Activated CD4-positive, alpha-beta T cell treated with anti-CD3 and anti-CD28 coated beads for 1 hour (primary cell): ENCODE data around the gene ADAMTS5.

Source experiments
- DNase-seq: peaks from one replicate; pipeline ENCODE4 v3.0.0-alpha.2; 2020

Gene ADAMTS5

GRCh38 chr21:26883768-26884167, 83.1 kb downstream of the ADAMTS5 start:
- DNase-seq = no peak

- no peak for DNase-seq
Observed at GRCh38 chr21:26881504-26882228, 85.2 kb downstream of the ADAMTS5 start.

- no peak for DNase-seq
Observed at GRCh38 chr21:26877018-26877417, 89.9 kb downstream of the ADAMTS5 start.

- no peak for DNase-seq
Observed at GRCh38 chr21:26874347-26874746, 92.5 kb downstream of the ADAMTS5 start.
